NT2/D1 (cell line): Measurements from ENCODE around the gene CAPN12.

ENCODE experiments used
- DNase-seq: peaks from one replicate; pipeline ENCODE4 v3.0.0-alpha.2; 2011; ENCODE audit warnings: low read depth, low spot score
- H3K27me3 ChIP-seq: 2 replicates; pipeline ENCODE4 v1.6.0; 2011; ENCODE audit warnings: mild to moderate bottlenecking; ENCODE audit not compliant: insufficient read length, insufficient read depth
- H3K36me3 ChIP-seq: 2 replicates; pipeline ENCODE4 v1.6.1; 2011; ENCODE audit warnings: mild to moderate bottlenecking, low read length, mixed read lengths; ENCODE audit not compliant: insufficient read depth, insufficient read length
- H3K4me1 ChIP-seq: 2 replicates; pipeline ENCODE4 v1.5.1; 2011; ENCODE audit not compliant: insufficient read depth, insufficient read length
- H3K4me3 ChIP-seq: 2 replicates; pipeline ENCODE4 v1.5.1; 2011; ENCODE audit warnings: low read depth; ENCODE audit not compliant: insufficient read length
- H3K9ac ChIP-seq: 2 replicates; pipeline ENCODE4 v1.6.0; 2011; ENCODE audit warnings: low read depth; ENCODE audit not compliant: insufficient read length
- H3K9me3 ChIP-seq: 2 replicates; pipeline ENCODE4 v1.5.1; 2011; ENCODE audit warnings: mild to moderate bottlenecking, low read length; ENCODE audit not compliant: insufficient read depth
- SUZ12 ChIP-seq: IDR thresholded peaks from 2 replicates; pipeline ENCODE4 v1.6.1; 2011; ENCODE audit not compliant: insufficient read length, insufficient read depth; ENCODE audit errors: extremely low read depth
- YY1 ChIP-seq: IDR thresholded peaks from 2 replicates; pipeline ENCODE4 v1.6.1; 2011; ENCODE audit not compliant: insufficient read length, insufficient read depth
- ZNF274 ChIP-seq: IDR thresholded peaks from 2 replicates; pipeline ENCODE4 v1.6.1; 2011; ENCODE audit warnings: mild to moderate bottlenecking, low read depth, low read length

The CAPN12 gene

DNA sequence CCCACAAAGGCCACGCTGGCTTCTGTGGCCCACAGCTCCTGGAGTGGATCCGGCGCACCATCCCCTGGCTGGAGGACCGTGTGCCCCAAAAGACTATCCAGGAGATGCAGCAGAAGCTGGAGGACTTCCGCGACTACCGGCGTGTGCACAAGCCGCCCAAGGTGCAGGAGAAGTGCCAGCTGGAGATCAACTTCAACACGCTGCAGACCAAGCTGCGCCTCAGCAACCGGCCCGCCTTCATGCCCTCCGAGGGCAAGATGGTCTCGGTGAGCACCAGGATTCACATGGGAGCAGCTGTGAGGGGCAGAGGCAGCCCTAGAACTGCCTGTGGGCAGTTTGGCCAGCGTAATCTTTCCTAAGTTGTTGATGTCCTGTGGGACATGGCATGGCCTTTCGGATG is 27.2 kb downstream of the CAPN12 start:
- no peaks in the 10 kb centered on the region for H3K9me3 ChIP-seq
- no peak overlapping the region for H3K9ac ChIP-seq
- DNase-seq, result no peak
- no peaks in the 10 kb centered on the region for H3K27me3 ChIP-seq
- peaks cover 14% of the 10 kb centered on the region for H3K4me1 ChIP-seq
- H3K36me3 ChIP-seq, result peaks cover 92% of the 10 kb centered on the region
- no peak overlapping the region for H3K4me3 ChIP-seq
- no peak for TF ChIP-seq SUZ12
- no peak for TF ChIP-seq YY1
- no peak for TF ChIP-seq ZNF274

DNA sequence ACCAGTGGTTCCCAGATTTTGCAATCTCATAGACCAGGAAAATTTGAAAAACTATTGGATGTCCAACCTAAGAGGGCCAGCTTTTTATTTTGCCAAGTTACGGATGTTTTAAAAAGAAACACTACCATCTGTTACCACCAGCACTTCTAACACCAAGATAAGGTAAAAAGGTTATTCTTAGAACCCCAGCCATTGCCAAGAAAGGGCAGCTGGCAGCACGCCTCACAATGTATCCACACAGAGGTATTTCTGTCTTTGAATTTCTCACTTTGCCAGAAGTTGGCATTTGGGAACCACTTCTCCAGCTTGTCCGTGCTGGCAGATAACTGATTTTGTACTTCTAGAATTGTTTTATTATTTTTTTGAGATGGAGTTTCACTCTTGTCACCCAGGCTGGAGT is 28.7 kb downstream of the CAPN12 start:
- no peak overlapping the region for H3K9ac ChIP-seq
- no peak for DNase-seq
- no peaks in the 10 kb centered on the region for H3K9me3 ChIP-seq
- peaks cover 9% of the 10 kb centered on the region for H3K4me1 ChIP-seq
- H3K36me3 ChIP-seq, result peaks cover 92% of the 10 kb centered on the region
- no peak for TF ChIP-seq SUZ12
- no peak for TF ChIP-seq YY1
- TF ChIP-seq ZNF274, result no peak
- H3K4me3 ChIP-seq, result no peak overlapping the region
- H3K27me3 ChIP-seq, result no peaks in the 10 kb centered on the region

DNA sequence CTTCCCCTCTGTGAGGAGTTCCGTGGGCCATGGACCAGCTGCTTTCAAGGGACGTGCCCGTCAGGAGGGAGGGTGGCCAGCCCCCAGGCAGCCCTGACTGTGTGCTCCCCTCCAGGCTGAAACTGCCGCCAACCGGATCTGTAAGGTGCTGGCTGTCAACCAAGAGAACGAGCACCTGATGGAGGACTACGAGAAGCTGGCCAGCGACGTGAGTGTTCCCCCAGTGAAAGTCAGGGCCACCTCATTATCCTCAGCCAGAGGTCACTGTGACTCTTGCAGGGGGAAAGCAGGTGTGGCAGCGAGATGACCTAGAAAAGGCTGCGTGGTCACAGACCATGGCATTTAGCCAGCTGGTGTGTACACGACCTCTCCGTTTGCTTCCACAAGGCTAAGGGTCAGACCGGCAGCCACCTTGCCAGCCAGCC is 29.9 kb downstream of the CAPN12 start:
- Histone ChIP-seq H3K27me3 (no peaks in the 10 kb centered on the region), H3K4me1 (peaks cover 8% of the 10 kb centered on the region), H3K9me3 (no peaks in the 10 kb centered on the region), H3K36me3 (peaks cover 92% of the 10 kb centered on the region), H3K4me3 (no peak overlapping the region), H3K9ac (no peak overlapping the region)
- DNase-seq, result no peak
- TF ChIP-seq ZNF274, result no peak
- no peak for TF ChIP-seq YY1
- no peak for TF ChIP-seq SUZ12

GRCh38 chr19:38713865-38714264 is 30.4 kb downstream of the CAPN12 start:
- Histone ChIP-seq H3K4me1 (peaks cover 8% of the 10 kb centered on the region), H3K36me3 (peaks cover 92% of the 10 kb centered on the region), H3K9ac (no peak overlapping the region), H3K9me3 (no peaks in the 10 kb centered on the region), H3K27me3 (no peaks in the 10 kb centered on the region), H3K4me3 (no peak overlapping the region)
- DNase-seq, result no peak
- TF ChIP-seq SUZ12 (no peak), ZNF274 (no peak), YY1 (no peak)

GRCh38 chr19:38713227-38713649 is 31.0 kb downstream of the CAPN12 start:
- H3K4me1 ChIP-seq, result peaks cover 4% of the 10 kb centered on the region
- TF ChIP-seq SUZ12, result no peak
- TF ChIP-seq ZNF274, result no peak
- no peak for TF ChIP-seq YY1
- no peak for DNase-seq
- no peaks in the 10 kb centered on the region for H3K9me3 ChIP-seq
- peaks cover 93% of the 10 kb centered on the region for H3K36me3 ChIP-seq
- H3K27me3 ChIP-seq, result no peaks in the 10 kb centered on the region
- H3K4me3 ChIP-seq, result no peak overlapping the region
- no peak overlapping the region for H3K9ac ChIP-seq

DNA sequence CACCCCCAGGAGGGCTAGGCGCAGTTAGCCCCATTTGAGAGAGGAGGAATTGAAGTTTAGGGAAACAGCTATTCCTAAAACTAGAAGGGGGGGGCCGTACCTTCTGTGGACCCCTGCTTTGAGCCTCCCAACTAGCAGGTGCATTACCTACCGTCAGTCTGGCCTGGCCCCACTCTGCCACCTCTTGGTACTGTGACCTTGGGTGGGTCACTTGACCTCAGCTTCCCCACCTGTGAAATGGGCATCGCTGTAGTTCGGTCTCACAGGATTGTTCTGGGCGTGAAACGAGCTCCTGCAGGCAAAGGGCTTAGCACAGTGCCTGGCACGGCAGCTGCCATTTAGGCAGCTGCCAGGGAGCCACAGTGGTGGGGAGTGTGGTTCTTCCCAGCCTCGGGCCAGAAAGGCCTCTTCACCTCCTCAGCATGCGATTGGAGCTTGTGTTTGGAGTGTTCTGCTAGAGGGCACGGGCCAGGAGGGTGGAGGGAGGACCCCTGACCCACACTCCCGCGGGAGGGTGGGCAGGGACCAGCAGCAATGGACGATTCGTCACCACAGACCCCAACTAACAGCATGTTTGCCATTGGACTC is 32.0 kb downstream of the CAPN12 start:
- no peak for DNase-seq
- Histone ChIP-seq H3K36me3 (peaks cover 94% of the 10 kb centered on the region), H3K4me1 (peaks cover 4% of the 10 kb centered on the region), H3K9me3 (no peaks in the 10 kb centered on the region), H3K27me3 (no peaks in the 10 kb centered on the region), H3K9ac (no peak overlapping the region), H3K4me3 (no peak overlapping the region)
- no peak for TF ChIP-seq ZNF274
- no peak for TF ChIP-seq YY1
- no peak for TF ChIP-seq SUZ12

DNA sequence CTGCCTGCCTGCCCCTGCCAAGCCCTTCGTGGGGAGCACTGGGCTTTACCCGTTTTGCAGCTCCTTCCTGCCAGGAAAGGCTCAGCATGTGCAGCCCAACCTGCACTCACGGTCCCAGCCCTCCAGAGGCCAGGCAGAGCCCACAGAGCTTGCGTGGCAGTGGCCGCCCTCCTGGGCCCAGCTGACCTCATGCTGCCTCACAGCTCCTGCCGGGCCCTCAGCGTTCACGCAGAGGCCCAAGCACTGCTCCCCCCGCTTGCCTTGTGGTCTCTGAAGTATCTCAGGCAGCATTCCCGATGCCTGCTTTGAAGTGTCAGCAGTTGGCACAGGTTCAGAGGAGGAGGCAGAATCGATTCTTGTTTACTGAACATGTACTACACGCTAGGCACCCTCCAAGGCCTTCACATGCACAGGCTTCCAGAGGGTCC is 32.5 kb downstream of the CAPN12 start:
- peak overlapping the region; percentile 10 for H3K9ac ChIP-seq
- H3K4me1 ChIP-seq, result peaks cover 4% of the 10 kb centered on the region
- DNase-seq, result no peak
- H3K36me3 ChIP-seq, result peaks cover 94% of the 10 kb centered on the region
- no peak overlapping the region for H3K4me3 ChIP-seq
- H3K27me3 ChIP-seq, result no peaks in the 10 kb centered on the region
- H3K9me3 ChIP-seq, result no peaks in the 10 kb centered on the region
- TF ChIP-seq SUZ12 (no peak), YY1 (no peak), ZNF274 (no peak)
